Mesodermal cell (in vitro differentiated cells): ENCODE data around the gene RAPGEF4.

Source experiments
- H3K27ac ChIP-seq: 2 replicates; pipeline ENCODE4 v1.7.0; 2013; ENCODE audit warnings: mild to moderate bottlenecking, low read depth, low read length, moderate library complexity; ENCODE audit not compliant: severe bottlenecking
- H3K36me3 ChIP-seq: 2 replicates; pipeline ENCODE4 v1.7.1; 2013; ENCODE audit warnings: mild to moderate bottlenecking, low read length, moderate library complexity; ENCODE audit not compliant: control insufficient read depth, insufficient read depth
- H3K4me1 ChIP-seq: one replicate; pipeline ENCODE4 v1.7.1; 2013; ENCODE audit warnings: mild to moderate bottlenecking, low read length; ENCODE audit not compliant: insufficient read depth, control insufficient read depth, poor library complexity, severe bottlenecking
- H3K4me3 ChIP-seq: 2 replicates; pipeline ENCODE4 v1.7.0; 2013; ENCODE audit warnings: low read length, control low read depth, mild to moderate bottlenecking; ENCODE audit not compliant: insufficient read depth, poor library complexity, severe bottlenecking; ENCODE audit errors: extremely low read depth
- H3K9me3 ChIP-seq: 2 replicates; pipeline ENCODE4 v1.7.1; 2013; ENCODE audit warnings: mild to moderate bottlenecking, low read length, moderate library complexity; ENCODE audit not compliant: control insufficient read depth
- WGBS, 2 experiments: methylation state at CpG; one replicate each; pipeline ENCODE4 v1.1.5; 2013; ENCODE audit warnings: missing lambda C conversion rate in 2 of 2; ENCODE audit not compliant: insufficient coverage in 2 of 2; 5-methylcytosine and 5-hydroxymethylcytosine counted together

The RAPGEF4 gene

GRCh38 chr2:172969166-172969565 is 233.5 kb downstream of the RAPGEF4 start:
- WGBS, 2 experiments, result no CpG with 5 or more reads among the region's 1 CpG
- Histone ChIP-seq H3K27ac (no peak overlapping the region), H3K36me3 (no peaks in the 10 kb centered on the region), H3K9me3 (no peaks in the 10 kb centered on the region), H3K4me3 (no peak overlapping the region), H3K4me1 (peaks cover 3% of the 10 kb centered on the region)

- H3K9me3 ChIP-seq, result no peaks in the 10 kb centered on the region
- no peak overlapping the region for H3K4me3 ChIP-seq
- 93 to 100% methylated on average over 2 to 3 of the region's 3 CpGs for WGBS, 2 experiments
- no peak overlapping the region for H3K27ac ChIP-seq
- no peaks in the 10 kb centered on the region for H3K36me3 ChIP-seq
- H3K4me1 ChIP-seq, result peaks cover under 1% of the 10 kb centered on the region
Measured at GRCh38 chr2:172969609-172970008, 234.0 kb downstream of the RAPGEF4 start.

DNA sequence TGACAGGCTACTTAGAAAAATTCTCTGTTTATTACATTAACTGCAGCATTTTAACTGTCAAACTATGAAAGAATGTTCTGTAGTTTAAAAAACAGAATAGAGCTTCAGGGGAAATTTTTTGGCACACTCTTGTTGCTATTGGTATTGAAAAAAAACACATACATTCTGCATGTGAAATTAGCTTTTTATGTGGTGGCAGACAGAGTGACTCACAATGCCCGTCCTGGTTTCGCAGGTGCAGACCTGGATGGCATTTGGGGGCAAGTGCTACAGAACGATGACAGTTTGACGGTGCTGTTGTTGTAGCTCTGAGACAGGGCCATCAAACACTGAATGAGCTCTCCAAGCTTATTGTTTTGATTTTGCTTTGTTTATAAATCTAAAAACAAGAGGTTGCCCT is 235.0 kb downstream of the RAPGEF4 start:
- Histone ChIP-seq H3K9me3 (no peaks in the 10 kb centered on the region), H3K27ac (no peak overlapping the region), H3K4me1 (no peaks in the 10 kb centered on the region), H3K4me3 (no peak overlapping the region), H3K36me3 (no peaks in the 10 kb centered on the region)
- WGBS, 2 experiments, result 96 to 100% methylated on average over 2 to 4 of the region's 4 CpGs

- H3K4me3 ChIP-seq, result no peak overlapping the region
- H3K36me3 ChIP-seq, result no peaks in the 10 kb centered on the region
- 52 to 53% methylated on average over 11 of the region's 12 CpGs for WGBS, 2 experiments
- H3K27ac ChIP-seq, result no peak overlapping the region
- no peaks in the 10 kb centered on the region for H3K9me3 ChIP-seq
- H3K4me1 ChIP-seq, result no peaks in the 10 kb centered on the region
Measured at GRCh38 chr2:172972005-172972619, 236.5 kb downstream of the RAPGEF4 start.

DNA sequence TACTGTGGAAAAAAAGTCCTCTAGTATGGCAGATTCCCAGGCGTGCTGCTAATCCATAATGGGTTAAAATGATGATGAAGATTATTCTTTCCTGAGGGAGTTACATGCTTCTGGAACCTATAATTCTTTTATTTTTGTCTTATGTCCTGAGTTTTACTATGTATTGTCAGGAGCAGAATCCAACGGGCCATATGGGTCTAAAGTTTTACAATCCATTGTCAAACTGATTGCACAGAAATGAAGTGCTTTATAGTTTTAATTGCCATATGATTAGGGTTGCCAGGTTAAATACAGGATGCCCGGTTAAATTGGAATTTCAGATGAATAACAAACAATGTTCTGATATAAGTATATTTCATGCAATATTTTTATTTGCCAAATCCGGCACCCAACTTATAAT is 239.1 kb downstream of the RAPGEF4 start:
- WGBS, 2 experiments, result 86 to 100% methylated on average over 1 of the region's 4 CpGs
- no peak overlapping the region for H3K4me3 ChIP-seq
- no peaks in the 10 kb centered on the region for H3K36me3 ChIP-seq
- H3K9me3 ChIP-seq, result no peaks in the 10 kb centered on the region
- no peaks in the 10 kb centered on the region for H3K4me1 ChIP-seq
- H3K27ac ChIP-seq, result no peak overlapping the region

GRCh38 chr2:172976116-172976515 is 240.5 kb downstream of the RAPGEF4 start:
- H3K27ac ChIP-seq, result no peak overlapping the region
- no peaks in the 10 kb centered on the region for H3K9me3 ChIP-seq
- H3K4me1 ChIP-seq, result no peaks in the 10 kb centered on the region
- 63 to 68% methylated on average over 2 of the region's 4 CpGs for WGBS, 2 experiments
- no peak overlapping the region for H3K4me3 ChIP-seq
- H3K36me3 ChIP-seq, result no peaks in the 10 kb centered on the region

GRCh38 chr2:172976816-172977215 is 241.2 kb downstream of the RAPGEF4 start:
- Histone ChIP-seq H3K36me3 (no peaks in the 10 kb centered on the region), H3K4me1 (no peaks in the 10 kb centered on the region), H3K9me3 (no peaks in the 10 kb centered on the region), H3K4me3 (no peak overlapping the region), H3K27ac (no peak overlapping the region)
- WGBS, 2 experiments, result 86 to 94% methylated on average over 3 to 5 of the region's 5 CpGs

DNA sequence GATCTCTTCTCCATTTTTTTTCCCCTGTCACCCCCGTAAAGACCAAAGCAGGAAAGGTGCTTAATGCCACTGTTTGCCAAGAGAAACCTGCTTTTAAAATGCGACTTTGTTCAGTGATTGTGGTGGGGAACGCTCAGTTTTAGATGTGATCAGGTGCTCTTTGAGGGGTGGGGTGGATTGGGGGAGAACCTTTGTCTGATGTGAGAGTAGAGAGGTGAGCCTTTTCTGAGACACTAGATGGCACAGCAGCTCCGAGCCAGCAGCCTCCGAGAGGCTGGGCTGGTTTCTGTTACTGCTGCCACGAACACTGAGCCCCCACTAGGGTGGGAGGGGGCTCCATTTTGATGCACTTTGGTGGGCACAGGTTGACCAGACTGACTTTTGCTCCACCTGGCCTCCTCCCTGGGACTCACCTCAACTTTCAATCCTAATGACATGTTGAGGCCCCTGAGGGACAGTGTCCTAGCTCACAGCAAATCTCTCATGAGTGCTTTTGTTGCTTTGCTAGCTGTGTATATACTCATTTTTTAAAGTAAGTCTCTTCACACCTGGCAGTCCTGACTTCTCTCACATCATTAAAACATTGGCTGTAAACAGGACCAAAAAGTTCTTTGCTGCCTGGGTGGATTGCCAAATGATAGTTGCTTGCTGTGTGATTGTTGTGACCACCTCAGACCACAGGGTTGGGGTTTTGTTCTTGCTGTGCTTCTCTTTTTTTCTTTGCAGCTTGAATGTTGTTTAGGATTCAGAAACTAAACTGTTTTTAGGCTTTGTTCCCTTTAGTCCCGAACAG is 241.8 kb downstream of the RAPGEF4 start:
- 70 to 73% methylated on average over 4 to 5 of the region's 7 CpGs for WGBS, 2 experiments
- Histone ChIP-seq H3K36me3 (no peaks in the 10 kb centered on the region), H3K9me3 (no peaks in the 10 kb centered on the region), H3K4me1 (no peaks in the 10 kb centered on the region), H3K27ac (no peak overlapping the region), H3K4me3 (no peak overlapping the region)

DNA sequence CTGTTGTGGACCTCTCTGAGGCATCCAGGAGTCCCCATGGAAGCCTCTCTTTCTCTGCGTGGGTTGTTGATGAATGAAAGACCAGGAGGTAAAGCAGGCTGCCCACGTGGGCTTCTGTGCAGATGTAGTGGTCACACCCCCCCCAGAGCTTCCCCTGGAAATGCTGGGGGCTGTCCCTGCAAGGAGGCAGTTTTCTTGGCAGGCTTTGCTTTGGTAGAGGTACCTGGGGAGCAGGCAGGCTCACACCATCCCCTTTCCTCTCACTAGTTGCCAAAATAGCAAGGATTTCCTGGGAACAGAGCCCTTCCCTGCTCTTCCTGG is 242.4 kb downstream of the RAPGEF4 start:
- WGBS, 2 experiments, result 60% methylated on average over 2 of the region's 2 CpGs; no CpG with 5 or more reads in 1 of the 2 experiments
- Histone ChIP-seq H3K36me3 (no peaks in the 10 kb centered on the region), H3K9me3 (no peaks in the 10 kb centered on the region), H3K4me1 (no peaks in the 10 kb centered on the region), H3K4me3 (no peak overlapping the region), H3K27ac (no peak overlapping the region)

GRCh38 chr2:172985139-172985892 is 249.7 kb downstream of the RAPGEF4 start:
- Histone ChIP-seq H3K4me3 (no peak overlapping the region), H3K4me1 (peaks cover 14% of the 10 kb centered on the region), H3K36me3 (no peaks in the 10 kb centered on the region), H3K9me3 (no peaks in the 10 kb centered on the region), H3K27ac (no peak overlapping the region)
- 84 to 88% methylated on average over 6 to 8 of the region's 12 CpGs for WGBS, 2 experiments
